CD4-positive, alpha-beta T cell treated with Interleukin-12 subunit alpha and Interleukin-12 subunit beta, for 1 hour (primary cell): Measurements from ENCODE around the gene SLC29A1.
A peak's percentile ranks its signal among the peaks of the same experiment; 100 is the strongest.
"Not testable (repeated sequence)": the region's sequence is repeated elsewhere in the genome, so short reads cannot be mapped to it uniquely, and the experiment has no call there.

Experiments
- DNase-seq: peaks from one replicate; pipeline ENCODE4 v3.0.0-alpha.2; 2020

Gene SLC29A1

DNA sequence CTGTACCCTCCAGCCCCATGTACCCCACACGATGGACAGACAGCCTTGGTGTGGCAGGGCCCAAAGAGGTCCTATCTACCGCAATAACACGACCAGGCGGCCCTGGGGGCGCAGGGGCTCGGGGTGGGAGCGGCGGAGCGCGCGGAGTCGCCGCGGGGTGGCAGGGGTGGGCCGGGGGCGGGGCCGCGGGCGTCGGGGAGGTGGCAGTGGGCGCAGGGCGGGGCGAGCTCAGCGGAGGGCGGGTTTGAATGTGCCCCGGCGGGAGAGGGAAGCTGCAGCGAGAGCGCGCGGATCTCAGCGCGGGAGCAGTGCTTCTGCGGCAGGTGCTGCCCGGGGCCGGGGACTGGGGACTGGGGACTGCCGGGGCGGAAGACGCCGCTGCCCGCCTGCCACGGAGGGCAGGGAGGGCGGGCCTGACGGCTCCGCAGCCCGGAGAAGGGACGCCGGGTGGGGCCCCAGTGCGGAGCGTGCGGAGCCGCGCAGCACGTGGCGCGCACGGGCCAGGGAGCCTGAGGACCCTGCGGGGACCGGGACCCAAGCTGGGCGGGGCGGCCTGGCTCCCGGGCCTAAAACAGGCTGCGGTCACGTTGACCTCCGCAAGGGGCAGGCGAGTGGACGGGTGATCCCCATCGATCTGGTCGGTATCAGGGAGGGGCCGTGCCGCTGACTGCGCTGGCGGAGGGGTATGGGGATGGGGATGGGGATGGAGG, at the start of gene SLC29A1:
Gene SLC29A1, plus strand, starts transcription at position 277 of the 710 bp plus-strand sequence. CDS start 3,719 bp downstream, outside the sequence.
- peak; percentile 89 for DNase-seq

DNA sequence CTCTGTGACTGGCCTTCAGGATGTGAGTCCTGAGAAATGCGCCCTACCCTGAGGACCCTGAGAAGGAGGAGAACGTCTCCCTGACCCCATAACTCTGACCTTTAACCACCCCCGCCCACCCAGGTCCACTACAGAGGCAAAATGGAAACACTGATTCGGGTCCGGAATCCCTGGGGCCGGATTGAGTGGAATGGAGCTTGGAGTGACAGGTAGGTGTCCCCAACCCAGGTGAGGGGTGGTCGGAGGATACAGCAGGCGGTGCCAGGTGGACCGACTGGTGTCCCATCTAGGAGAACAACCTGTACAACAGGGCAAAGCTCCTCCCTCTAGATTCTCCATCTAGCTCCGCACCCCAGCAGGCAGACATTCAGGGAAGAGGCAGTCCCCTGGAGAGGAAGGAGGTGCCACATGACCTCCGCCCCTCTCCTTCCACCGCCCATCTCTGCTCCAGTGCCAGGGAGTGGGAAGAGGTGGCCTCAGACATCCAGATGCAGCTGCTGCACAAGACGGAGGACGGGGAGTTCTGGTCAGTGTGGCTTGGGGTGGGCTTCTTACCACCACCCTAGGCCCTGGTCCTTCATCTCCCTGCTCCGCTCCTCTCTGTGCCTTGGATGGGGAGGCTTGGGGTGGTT, 47.1 kb upstream of the SLC29A1 start:
- DNase-seq = no peak

DNA sequence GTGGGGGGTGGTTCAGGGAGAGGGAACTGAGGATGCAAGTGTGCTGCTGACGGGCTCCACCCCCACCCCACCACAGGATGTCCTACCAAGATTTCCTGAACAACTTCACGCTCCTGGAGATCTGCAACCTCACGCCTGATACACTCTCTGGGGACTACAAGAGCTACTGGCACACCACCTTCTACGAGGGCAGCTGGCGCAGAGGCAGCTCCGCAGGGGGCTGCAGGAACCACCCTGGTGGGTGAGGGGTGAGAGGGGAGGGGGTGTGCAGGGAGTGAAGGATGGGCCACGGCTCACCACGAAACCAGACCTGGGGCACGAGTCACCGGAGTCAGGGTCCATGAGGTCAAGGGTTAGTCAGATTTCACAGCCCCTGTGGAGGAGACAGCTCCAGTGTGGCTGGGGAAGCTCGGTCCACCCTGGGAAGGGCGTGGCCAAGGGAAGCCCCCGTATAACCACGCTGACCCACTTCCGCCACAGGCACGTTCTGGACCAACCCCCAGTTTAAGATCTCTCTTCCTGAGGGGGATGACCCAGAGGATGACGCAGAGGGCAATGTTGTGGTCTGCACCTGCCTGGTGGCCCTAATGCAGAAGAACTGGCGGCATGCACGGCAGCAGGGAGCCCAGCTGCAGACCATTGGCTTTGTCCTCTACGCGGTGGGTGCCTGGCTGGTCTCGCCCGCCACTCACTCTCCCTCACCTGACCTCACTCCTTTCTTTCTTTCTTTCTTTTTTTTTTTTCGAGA, 46.5 kb upstream of the SLC29A1 start:
- peak; percentile 26 for DNase-seq

DNA sequence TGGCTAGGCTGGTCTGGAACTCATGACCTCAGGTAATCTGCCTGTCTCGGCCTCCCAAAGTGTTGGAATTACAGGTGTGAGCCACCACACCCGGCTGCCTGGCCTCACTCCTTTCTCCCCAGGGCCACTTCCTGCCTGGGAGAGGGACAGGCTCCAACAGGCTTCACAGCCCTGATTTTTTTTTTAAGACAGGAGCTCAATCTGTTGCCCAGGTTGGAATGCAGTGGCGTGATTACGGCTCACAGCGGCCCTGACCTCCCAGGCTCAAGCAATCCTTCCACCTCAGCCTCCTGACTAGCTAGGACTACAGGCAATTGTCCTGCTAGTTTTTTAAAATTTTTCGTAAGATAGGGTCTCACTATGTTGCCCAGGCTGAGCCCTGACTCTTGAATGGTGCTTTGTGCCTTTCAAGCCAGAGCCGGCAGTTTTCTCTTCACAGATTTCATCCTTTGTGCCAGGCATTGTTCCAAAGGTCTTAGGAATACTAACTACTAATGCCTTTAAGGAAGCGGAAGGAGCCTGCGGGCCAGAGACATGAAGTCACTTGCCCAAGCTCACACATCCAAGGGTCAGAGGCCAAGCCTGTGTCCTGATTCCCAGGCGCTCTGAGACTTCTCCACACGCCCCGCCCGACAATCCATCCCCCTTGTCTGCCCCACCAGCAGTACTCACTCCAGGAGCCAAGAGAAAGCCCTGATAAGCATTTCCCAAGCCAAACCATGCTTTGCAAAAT, 45.5 kb upstream of the SLC29A1 start:
- DNase-seq = no peak

DNA sequence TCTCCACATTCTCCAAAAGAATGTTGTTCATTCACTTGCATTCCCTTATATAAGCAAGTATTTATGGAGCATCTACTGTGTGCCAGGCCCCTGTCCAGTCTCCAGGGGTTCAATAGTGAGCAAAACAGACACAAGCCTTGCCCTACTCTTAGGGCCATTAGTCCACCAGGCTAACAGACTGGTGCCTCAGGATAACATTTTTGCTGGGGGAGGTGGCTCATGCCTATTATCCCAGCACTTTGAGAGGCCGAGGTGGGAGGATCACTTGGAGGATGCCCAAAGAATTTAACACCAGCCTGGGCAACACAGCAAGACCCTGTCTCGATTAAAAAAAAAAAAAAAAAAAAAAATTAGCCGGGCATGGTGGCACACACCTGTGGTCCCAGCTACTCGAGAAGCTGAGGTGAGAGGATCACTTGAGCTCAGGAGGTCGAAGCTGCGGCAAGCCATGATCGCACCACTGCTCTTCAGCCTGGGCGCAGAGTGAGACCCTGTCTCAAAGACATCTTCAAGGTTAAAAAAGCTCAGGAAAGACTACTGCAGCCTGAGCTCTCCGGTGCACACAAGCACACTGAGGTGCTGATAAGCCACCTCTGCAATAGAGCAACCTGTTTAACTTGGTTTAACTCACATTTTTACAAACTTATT, 44.8 kb upstream of the SLC29A1 start:
- DNase-seq = no peak

DNA sequence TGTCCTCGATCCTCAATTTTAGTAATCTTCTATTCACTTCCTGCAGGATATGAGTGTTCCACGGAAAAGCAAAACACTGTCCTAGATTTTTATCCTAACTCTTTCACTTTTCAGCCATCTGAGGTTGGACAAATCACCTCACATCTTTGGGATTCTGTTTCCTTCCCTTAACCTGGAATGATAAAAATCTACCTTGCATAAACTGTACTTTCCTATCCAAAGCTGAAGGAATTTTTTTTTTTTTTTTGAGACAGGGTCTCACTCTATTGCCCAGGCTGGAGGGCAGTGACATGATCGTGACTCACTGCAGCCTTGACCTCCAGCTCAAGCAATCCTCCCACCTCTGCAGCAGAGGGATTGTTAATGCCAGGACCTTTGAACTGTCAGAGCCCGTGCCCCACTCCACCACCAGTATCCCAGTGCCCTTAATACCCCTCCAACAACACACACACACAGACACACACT, 44.3 kb upstream of the SLC29A1 start:
- no peak for DNase-seq

DNA sequence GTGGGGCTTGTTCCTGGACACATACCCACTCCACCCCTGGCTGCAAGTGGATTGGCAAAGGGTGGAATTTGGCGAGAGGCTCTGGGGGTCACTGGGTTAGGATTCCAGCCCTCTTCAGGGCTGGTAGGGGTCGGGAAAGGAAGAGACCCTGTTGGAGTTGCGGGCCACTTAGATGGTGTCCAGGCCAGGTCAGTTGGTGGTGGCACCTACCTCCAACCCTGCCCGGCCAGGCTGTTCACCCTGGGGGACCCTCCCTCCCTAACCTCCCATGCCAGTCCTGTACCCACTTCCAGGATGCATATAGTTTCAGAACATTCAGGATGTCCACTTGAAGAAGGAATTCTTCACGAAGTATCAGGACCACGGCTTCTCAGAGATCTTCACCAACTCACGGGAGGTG, 43.7 kb upstream of the SLC29A1 start:
- DNase-seq = no peak

DNA sequence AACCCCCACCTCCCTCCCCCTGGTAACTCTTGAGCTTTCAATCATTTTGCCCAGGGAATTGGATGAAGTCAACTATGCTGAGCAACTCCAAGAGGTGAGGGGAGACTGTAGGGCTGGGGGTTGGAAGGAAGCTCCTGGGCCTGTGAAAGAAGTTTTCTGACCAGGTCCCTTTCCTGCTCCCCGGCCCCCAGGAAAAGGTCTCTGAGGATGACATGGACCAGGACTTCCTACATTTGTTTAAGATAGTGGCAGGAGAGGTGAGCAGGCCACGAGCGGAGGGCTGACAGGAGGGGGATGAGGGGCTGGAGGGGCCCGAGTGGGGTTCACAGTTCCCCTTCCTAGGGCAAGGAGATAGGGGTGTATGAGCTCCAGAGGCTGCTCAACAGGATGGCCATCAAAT, 43.0 kb upstream of the SLC29A1 start:
- no peak for DNase-seq

DNA sequence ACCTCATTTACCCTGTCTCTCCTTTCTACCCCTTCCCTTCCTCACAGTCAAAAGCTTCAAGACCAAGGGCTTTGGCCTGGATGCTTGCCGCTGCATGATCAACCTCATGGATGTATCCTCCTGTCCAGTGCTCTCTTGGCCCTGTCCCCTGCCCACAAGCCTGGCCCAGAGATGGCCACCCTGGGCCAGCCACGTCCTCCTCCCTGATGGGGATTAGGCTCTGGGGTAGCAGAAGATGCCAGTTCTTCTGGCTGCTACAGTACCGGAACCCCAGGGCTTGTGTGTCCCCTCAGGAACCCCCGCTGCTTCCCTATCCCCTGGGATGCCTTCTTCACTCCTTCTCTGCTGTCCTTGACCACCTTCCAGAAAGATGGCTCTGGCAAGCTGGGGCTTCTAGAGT, 42.5 kb upstream of the SLC29A1 start:
- DNase-seq = no peak

DNA sequence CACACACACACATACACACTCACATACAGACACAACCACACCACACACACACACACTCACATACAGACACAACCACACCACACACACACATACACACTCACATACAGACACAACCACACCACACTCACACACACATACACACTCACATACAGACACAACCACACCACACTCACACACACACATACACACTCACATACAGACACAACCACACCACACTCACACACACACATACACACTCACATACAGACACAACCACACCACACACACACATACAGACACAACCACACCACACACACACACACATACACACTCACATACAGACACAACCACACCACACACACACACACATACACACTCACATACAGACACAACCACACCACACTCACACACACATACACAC, 41.6 kb upstream of the SLC29A1 start:
- DNase-seq = not testable (repeated sequence)

DNA sequence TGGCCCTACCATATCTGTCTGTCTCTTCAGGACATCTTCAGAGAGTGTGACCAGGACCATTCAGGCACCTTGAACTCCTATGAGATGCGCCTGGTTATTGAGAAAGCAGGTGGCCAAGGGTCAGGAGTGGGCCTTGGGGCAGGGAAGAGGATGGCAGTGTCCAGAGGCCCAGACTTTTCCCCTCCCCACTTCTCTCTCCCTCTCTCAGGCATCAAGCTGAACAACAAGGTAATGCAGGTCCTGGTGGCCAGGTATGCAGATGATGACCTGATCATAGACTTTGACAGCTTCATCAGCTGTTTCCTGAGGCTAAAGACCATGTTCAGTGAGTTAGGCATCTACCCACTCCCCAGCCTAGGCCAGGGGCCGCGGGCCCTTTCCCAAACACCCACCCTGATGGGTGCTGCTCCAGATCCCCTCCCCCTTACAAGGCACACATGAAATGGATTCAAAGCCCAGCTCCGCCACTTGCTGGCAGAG, 40.4 kb upstream of the SLC29A1 start:
- DNase-seq = no peak

DNA sequence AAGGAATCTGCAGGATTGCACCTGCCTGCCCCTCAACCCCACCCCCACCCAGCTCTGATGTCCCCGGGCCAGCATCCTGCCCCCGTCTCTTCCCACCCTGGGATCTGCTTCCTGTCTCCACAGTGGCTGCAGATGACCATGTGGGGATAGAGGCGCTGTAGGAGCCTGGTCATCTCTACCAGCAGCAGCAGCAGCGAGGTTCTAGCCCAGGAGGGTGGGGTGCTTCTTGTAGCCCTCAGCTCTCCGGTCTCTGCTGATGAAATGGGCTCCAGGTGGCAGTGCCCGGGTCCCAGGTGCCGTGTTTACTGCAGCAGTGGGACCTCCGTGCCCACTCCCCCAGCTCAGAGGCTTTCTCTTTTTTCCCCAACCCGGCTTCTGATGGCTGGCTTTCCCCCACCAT, 39.6 kb upstream of the SLC29A1 start:
- DNase-seq = no peak

DNA sequence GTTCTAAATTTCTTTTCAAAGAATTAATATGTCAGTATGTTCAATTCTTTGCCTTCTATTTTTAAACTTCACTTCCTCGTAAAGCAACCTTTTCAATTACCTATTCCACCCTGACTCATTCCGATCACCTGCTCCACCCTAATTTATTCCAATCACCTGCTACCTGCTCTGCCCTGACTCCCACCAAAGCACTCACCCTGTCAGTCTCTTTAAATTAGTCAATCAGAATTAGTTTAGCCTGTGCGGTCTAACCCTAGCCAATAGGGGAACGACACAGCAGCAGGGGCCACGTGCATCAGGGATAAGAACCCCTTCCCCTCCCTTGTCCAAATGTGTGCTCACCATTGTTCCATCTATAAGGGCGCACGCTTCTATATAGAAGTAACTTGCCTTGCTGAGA, 38.0 kb upstream of the SLC29A1 start:
- not testable (repeated sequence) for DNase-seq

DNA sequence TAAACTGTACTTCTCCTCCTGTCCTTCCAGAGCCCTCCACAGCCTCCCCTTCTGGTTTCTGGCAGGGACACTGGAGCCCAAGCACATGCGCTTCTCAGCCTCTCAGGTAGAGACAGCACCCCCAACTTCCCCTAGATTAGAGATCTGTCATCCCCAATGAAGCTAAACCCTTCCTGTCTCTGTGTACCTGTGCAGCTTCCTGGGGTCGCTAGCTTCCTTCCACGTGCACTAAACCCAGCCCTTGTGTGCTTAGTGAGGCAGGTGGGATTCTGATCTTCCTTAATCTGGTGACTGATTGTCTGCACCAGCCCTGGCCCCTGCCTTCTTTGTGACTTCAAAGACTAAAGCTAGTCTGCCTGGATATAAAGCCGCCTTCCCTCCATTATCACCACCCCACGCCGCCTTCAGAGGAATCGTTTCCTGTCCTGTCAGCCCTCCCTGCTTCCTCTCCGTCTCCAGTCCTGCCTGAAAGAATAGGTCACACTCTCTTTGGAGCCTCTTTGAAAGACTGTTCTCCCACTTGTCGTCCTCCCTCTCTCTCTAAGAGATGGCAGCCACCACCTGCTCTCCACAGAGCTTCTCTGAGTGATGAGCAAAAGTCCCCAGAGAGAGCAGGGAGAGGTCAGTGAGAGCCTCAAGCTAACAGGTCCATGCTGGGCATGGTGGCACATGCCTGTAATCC, 37.3 kb upstream of the SLC29A1 start:
- no peak for DNase-seq

DNA sequence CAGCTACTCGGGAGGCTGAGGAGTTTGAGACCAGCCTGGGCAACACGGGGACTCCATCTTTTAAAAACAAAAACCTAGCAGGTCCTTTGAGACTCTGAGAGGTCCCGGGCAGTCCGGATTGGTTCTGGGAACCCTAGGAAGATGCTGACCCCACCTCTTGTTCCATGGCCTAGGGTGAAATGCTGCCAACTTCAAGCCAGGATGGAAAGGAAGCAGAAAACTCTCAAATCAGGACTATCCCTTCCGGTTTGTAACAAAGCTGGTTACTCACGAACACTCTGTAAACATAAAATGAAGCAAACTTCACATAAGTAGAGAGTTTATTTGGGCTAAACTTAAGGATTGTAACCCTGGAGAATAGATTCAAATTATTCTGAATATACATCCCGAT, 36.8 kb upstream of the SLC29A1 start:
- DNase-seq = no peak

DNA sequence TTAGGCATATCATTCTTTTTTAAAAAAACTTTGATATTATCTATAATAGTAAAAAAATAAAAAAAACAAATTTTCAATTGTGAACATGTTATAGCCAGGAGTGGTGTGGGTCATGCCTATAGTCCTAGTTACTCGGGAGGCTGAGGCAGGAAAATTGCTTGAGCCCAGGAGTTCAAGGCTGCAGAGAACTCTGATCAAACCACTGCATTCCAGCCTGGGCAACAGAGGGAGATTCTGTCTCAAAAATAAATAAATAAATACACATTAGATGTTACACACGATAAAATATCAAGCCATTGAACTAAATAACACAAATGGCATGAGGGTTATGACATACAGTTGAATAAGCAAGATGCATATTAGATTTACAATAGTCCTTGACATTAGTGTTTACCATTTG, 34.6 kb upstream of the SLC29A1 start:
- no peak for DNase-seq

DNA sequence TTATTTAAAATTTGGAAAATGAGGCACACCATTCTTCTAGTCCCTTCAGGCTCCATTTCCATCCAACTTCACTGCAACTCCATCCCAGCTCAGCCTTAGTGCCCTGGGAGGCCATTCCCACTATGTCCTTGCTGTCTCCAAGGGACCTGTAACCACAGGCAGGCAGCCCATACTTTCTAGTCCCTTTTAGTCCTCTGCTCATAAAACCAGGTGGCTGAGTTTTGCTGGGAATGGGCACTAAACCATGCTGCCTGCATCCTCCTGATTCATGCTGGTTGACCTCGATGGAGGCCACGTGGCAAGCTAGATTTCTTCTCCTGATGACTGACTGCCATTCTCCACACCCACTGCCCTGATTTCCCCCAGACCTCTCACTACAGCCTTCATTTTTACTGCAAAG, 34.1 kb upstream of the SLC29A1 start:
- DNase-seq = no peak

DNA sequence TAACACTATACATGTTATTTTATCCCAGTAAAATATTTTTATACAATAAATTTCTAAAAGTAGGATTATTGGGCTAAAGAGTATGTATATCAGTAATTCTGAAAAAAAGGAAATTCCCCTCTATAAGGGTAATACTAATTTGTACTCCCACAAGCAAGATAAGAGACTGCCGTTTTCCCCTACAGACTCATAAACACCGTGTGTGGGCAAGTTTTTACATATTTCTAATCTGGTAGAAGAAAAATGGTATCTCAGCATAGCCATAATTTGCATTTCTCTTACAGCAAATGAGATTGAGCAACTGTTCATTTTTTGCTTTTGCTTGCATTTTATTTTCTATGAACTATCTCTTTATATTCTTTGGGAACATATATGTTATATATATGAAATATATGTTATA, 32.7 kb upstream of the SLC29A1 start:
- DNase-seq = no peak

DNA sequence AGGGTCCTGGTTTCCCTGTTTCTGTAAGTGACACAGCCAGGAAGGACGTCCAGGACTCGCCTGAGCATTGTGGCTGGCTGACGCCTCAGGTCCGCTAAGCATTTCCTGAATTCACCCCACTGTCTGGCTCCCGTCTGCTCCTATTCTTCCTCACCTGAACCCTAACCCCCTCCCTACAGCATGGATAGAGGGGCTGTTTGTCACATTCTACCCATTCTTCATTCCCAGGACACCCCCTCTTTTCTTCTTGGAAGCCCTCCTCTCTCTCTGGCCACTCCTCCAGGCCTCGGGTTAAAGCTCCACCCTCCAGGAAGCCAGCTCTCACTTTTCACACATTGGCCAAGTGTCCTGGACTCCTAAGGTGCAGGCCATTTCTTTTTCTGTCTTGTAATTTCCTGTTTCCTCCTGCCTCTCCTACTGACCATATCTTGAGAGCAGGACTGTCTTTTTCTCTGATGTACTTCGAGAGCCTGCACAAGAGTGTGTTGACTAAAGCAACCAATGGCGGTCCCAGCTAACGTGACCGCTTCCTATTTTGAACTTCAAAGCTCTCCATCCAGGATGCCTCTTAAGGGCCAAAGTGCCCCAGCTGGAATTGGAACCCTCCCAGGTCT, 30.9 kb upstream of the SLC29A1 start:
- no peak for DNase-seq

DNA sequence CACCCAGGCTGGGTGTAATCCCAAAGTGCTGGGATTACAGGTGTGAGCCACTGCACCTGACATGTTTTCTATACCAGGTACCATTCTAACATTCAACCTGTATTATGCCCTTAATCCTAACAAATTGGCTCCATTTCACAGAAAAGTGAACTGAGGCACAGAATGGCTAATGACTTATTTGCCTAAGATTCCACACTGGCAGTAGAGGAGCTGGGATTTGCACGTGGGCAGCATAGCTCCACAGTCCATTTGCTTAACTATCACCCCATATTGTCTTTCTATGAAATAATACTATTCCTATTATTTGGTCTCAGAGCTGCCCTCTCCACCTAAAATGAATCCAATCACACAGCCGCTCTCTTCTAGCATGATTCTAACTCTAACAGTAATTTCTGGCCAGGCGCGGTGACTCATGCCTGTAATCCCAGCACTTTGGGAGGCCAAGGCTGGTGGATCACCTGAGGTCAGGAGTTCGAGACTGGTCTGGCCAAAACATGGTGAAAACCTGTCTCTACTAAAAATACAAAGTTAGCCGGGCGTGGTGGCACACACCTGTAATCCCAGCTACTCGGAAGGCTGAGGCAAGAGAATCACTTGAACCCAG, 30.0 kb upstream of the SLC29A1 start:
- no peak for DNase-seq

DNA sequence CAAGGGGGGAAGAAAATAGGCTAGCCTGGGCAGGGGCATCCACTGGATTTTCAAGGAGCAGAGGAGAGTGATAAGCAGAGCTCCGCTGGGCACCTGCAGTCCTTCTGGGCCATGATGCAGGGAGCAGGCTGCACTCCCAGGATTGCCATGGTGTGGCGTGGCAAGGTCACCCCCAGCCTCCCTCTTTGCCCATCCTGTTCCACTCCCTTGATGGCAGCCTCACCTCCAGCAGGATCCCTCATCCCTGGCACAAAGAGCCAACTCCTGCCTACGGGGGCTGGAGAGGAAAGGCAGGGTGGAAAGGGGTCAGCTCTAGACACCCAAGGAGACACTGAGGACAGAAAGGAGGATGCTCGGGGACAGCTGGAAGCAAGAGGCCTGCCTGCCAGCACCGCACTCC, 29.1 kb upstream of the SLC29A1 start:
- DNase-seq = no peak
